Prostate gland (tissue), 2 donors: Measurements from ENCODE around the gene CT47C1. TPM values are rescaled to one million over a fixed set of nuclear protein-coding genes. Genes with fewer than 3 reads are reported as not detected.

ENCODE experiments used
- DNase-seq: peaks from one replicate; pipeline ENCODE4 v3.0.0-alpha.2; 2019; ENCODE audit warnings: low spot score
- H3K27ac ChIP-seq, 2 donors: fragments of 200-600 bp; sonication (generic); 2 replicates each; pipeline ENCODE4 v1.5.1; 2017 to 2019
- H3K27me3 ChIP-seq: fragments of 200-600 bp; sonication (generic); replicated peaks from 2 replicates; pipeline ENCODE4 v1.5.1; 2019; ENCODE audit not compliant: insufficient read depth
- H3K36me3 ChIP-seq, 2 donors: fragments of 200-600 bp; sonication (generic); 1 replicate in 1 of 2; 2 replicates in 1 of 2; pipeline versions ENCODE4 v1.5.1 to v1.8.1; 2017 to 2019
- H3K4me1 ChIP-seq: fragments of 200-600 bp; sonication (generic); replicated peaks from 2 replicates; pipeline ENCODE4 v1.5.1; 2019
- H3K4me3 ChIP-seq, 2 donors: fragments of 200-600 bp; sonication (generic); 2 replicates each; pipeline ENCODE4 v1.5.1; 2017 to 2019
- H3K9me3 ChIP-seq: fragments of 200-600 bp; sonication (generic); 2 replicates; pipeline ENCODE4 v1.5.1; 2017
- POLR2A ChIP-seq: fragments of 450-650 bp; IDR thresholded peaks from one replicate; pipeline ENCODE4 v1.6.1; 2016; ENCODE audit warnings: antibody characterized with exemption, mild to moderate bottlenecking
- POLR2AphosphoS5 ChIP-seq: sonication (generic); formaldehyde crosslinking; IDR thresholded peaks from one replicate; pipeline ENCODE4 v1.6.1; 2017; ENCODE audit warnings: antibody characterized with exemption
- WGBS: methylation state at CpG from one replicate; pipeline ENCODE4 v1.1.5; 2018; 5-methylcytosine and 5-hydroxymethylcytosine counted together
- intact Hi-C: fragments of 100-400 bp; cut with DNase I; formaldehyde crosslinking; loops from one replicate; pipeline ENCODE4 v1.14.2; 2022
- total RNA-seq, 2 donors: library from RNA; depleted of rRNA; stranded (reverse); fragments of >200 nt; gene quantifications; one replicate each; pipeline ENCODE4 v1.1.0, GENCODE V29; 2016
- TF ChIP-seq, protein P1 (sequence below), 4 experiments: fragments of 200-600 bp in 2 of 4; fragments of 450-650 bp in 2 of 4; sonication (generic) in 2 of 4; IDR thresholded peaks; 1 replicate in 3 of 4; 2 replicates in 1 of 4; pipeline ENCODE4 v1.5.1; 2016 to 2019; ENCODE audit warnings: antibody characterized with exemption in 4 of 4, mild to moderate bottlenecking in 2 of 4, moderate library complexity in 2 of 4

The CT47C1 gene
- total RNA-seq, 2 donors from 2014 or later = 2.9 TPM; not detected in 1

DNA sequence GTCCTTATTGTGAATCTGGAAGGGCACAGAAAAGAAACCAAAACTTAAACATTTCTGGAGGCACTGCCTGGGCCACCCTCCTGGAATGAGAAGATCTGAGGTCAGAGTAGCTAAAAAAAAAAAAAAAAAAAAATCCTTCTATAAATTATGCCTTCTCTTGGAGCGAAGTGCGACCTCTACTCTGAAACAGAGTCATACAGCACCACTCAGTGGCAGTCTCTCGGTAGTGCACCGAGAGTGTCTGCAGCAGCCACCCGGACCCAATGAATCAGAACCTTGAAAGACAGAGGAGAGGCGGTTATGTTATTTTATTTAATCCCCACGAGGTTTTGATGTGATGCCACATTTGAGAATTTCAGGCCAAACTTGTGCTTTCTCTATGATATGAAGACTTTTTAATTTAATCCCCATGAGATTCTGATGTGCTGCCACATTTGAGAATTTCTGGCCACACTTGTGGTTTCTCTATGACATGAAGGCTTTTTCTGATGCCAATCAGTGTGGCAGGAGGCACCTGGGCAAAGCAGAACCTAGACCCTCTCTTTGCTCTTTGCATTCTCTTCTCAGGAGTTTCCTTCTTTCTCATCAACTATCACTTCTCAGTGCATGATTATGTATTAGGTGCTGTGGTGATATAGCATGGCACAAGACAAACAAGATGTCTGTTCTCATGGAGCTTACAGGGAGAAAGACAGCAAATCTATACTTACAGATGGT, 5.6 kb upstream of the CT47C1 start:
- Histone ChIP-seq H3K36me3 (no peaks in the 10 kb centered on the region), H3K4me3 (no peak overlapping the region), H3K27ac (no peak overlapping the region), H3K27me3 (no peaks in the 10 kb centered on the region), H3K9me3 (no peaks in the 10 kb centered on the region), H3K4me1 (no peaks in the 10 kb centered on the region)
- intact Hi-C loops = loop anchor here (5.0 kb wide), 2 partner anchors 60 to 220 kb away; no protein-coding TSS in a partner anchor
- TF ChIP-seq, protein P1, sequence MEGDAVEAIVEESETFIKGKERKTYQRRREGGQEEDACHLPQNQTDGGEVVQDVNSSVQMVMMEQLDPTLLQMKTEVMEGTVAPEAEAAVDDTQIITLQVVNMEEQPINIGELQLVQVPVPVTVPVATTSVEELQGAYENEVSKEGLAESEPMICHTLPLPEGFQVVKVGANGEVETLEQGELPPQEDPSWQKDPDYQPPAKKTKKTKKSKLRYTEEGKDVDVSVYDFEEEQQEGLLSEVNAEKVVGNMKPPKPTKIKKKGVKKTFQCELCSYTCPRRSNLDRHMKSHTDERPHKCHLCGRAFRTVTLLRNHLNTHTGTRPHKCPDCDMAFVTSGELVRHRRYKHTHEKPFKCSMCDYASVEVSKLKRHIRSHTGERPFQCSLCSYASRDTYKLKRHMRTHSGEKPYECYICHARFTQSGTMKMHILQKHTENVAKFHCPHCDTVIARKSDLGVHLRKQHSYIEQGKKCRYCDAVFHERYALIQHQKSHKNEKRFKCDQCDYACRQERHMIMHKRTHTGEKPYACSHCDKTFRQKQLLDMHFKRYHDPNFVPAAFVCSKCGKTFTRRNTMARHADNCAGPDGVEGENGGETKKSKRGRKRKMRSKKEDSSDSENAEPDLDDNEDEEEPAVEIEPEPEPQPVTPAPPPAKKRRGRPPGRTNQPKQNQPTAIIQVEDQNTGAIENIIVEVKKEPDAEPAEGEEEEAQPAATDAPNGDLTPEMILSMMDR (IDR thresholded peaks at IDR 0.05) = peak in 3 of 4 experiments; percentile 39 to 57 (median 45)
- TF ChIP-seq POLR2A = no peak
- peak; percentile 16 for DNase-seq
- WGBS = 5% methylated on average over 7 of the region's 7 CpGs

DNA sequence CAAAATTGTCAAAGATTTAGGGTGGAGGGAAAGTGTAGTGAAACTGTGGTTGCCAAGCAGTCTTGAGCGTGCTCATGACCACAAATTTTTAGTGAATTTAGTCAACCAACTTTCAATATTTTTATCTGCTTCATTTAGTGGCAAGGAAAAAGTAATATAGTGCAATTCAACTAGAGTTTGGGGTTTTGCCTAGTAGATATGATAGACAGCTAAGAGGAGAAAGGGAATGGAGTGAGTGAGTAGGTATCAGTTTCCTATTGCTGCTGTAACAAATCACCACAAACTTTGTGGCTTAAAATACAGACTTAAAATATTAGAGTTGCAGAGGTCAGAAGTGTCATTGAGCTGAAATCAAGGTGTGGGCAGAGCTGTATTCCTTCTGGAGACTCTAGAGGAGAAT, 3.7 kb upstream of the CT47C1 start:
- H3K9me3 ChIP-seq = no peaks in the 10 kb centered on the region
- H3K4me3 ChIP-seq = no peak overlapping the region
- intact Hi-C loops = loop anchor here (5.0 kb wide), 2 partner anchors 62 to 222 kb away; no protein-coding TSS in a partner anchor
- no peak for TF ChIP-seq POLR2A
- TF ChIP-seq, protein P1 (IDR thresholded peaks at IDR 0.05) = no peak
- no peak for TF ChIP-seq POLR2AphosphoS5
- 88% methylated on average over 1 of the region's 1 CpG for WGBS
- H3K27me3 ChIP-seq = no peaks in the 10 kb centered on the region
- H3K27ac ChIP-seq = no peak overlapping the region
- DNase-seq = no peak
- H3K4me1 ChIP-seq = no peaks in the 10 kb centered on the region
- no peaks in the 10 kb centered on the region for H3K36me3 ChIP-seq

DNA sequence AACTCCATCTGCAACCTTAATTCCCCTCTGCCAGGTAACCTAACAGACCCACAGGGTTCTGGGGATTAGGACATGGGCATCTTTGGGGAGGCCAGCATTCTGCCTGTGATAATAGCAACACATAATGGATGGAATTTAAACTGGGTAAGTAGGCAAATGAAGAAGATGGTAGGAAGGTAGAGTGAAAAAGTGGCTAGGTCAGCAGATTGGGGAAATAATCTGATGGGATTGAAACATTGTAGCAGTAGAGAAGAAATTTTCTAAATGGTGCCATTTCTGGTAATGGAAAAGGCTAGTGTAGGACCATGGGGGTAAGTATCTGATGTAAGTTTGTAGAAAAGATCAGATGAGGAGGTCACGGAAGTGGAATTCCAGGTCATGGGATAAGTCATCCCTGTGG, 3.0 kb upstream of the CT47C1 start:
- no peaks in the 10 kb centered on the region for H3K9me3 ChIP-seq
- intact Hi-C loops = loop anchor here (5.0 kb wide), 2 partner anchors 62 to 222 kb away; no protein-coding TSS in a partner anchor
- 93% methylated on average over 1 of the region's 1 CpG for WGBS
- H3K4me1 ChIP-seq = no peaks in the 10 kb centered on the region
- H3K4me3 ChIP-seq = no peak overlapping the region
- no peaks in the 10 kb centered on the region for H3K36me3 ChIP-seq
- no peak for DNase-seq
- TF ChIP-seq POLR2A (no peak), POLR2AphosphoS5 (no peak)
- TF ChIP-seq, protein P1 (IDR thresholded peaks at IDR 0.05) = no peak
- no peaks in the 10 kb centered on the region for H3K27me3 ChIP-seq
- H3K27ac ChIP-seq = no peak overlapping the region

DNA sequence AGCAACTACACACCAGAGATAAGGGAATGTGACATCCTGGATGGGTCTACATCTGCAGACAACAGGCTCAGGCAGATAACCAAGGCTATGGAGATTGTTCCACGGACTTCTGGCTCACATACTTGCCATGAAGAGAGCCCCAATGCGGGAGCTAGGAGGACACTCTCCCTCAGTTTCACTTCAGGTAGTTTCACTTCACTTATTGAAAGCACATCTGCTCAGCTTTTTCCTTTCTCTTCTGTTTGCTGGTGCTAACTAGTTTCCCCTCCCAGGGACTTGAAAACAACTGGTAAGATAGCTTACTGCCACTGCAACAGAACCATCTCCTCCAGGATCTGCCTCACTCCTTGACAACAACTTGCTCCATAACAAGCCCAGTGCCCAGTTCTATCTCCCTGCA, 1.4 kb upstream of the CT47C1 start:
- WGBS = 72% methylated on average over 2 of the region's 2 CpGs
- intact Hi-C loops = no loop called here
- no peak for TF ChIP-seq POLR2A
- no peak for TF ChIP-seq POLR2AphosphoS5
- TF ChIP-seq, protein P1 (IDR thresholded peaks at IDR 0.05) = no peak
- Histone ChIP-seq H3K9me3 (no peaks in the 10 kb centered on the region), H3K27ac (no peak overlapping the region), H3K36me3 (no peaks in the 10 kb centered on the region), H3K4me1 (no peaks in the 10 kb centered on the region), H3K4me3 (no peak overlapping the region), H3K27me3 (no peaks in the 10 kb centered on the region)
- DNase-seq = no peak
